Cardiac fibroblast (primary cell): ENCODE results near the gene GPN1.

Source experiments
- DNase-seq, 2 donors: peaks; one replicate each; pipeline versions ENCODE4 v3.0.0 to v3.0.0-alpha.2; 2010; ENCODE audit warnings: low read depth in 2 of 2
- H3K4me3 ChIP-seq, 2 donors: replicated peaks in 1 of 2; 1 replicate in 1 of 2; 2 replicates in 1 of 2; pipeline ENCODE4 v1.5.1; 2011; ENCODE audit warnings: low read depth in 2 of 2, low read length in 2 of 2, mild to moderate bottlenecking in 2 of 2, moderate library complexity in 1 of 2
- TF ChIP-seq, protein P1 (sequence below): IDR thresholded peaks from one replicate; pipeline ENCODE4 v1.5.1; 2011; ENCODE audit warnings: low read depth, mild to moderate bottlenecking, low read length, inconsistent platforms

The GPN1 gene

DNA sequence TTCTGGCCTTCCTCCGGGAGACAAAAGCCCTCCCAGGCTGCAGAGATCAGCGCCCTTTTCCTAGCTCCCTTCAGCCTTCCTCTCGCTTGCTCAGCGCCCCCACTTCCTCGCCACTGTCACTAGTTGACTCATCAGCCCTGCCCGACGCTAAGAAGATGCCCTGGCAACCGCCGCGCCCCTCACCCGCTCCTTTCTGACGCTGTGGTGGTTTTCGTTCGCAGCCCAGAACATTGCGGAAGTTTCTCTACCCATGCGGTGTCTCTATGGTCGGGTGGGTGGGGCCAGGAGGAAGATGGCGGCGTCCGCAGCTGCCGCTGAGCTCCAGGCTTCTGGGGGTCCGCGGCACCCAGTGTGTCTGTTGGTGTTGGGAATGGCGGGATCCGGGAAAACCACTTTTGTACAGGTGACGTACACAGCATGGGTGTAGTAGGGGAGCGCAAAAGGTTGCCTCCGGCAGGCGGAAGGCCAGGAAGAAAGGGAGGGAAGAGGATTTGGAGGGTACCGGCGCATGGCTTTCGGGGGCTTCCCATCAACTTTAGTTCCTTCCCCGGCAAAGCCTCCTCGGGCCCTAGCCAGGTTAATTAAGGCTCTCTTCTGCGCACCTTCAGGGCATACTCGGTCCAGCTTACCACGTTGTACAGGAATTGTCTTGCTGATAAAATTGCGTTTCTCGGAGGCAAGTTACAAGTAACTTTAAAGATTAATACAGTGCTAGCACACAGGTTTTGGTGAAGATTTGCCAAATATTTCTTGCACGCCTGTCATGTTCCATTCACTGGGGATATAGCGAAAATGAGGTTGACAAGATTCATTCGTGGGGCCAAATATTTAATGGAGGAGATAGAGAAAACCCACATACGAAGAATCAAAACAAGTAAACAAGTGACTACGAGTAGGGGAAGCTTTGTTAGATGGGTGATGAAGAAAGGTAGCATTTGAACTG, at the start of gene GPN1, which contains the start of gene CCDC121:
Gene GPN1 (plus strand): TSS at position 284 of the 943 bp plus-strand sequence. CDS start 9 bp downstream, at position 293.
Gene CCDC121 (minus strand): TSS at position 246 of the 943 bp plus-strand sequence. CDS start 1,213 bp downstream, outside the sequence.
- peak within 1 kb of the TSS; percentile 77 to 88 for H3K4me3 ChIP-seq
- TF ChIP-seq, protein P1, sequence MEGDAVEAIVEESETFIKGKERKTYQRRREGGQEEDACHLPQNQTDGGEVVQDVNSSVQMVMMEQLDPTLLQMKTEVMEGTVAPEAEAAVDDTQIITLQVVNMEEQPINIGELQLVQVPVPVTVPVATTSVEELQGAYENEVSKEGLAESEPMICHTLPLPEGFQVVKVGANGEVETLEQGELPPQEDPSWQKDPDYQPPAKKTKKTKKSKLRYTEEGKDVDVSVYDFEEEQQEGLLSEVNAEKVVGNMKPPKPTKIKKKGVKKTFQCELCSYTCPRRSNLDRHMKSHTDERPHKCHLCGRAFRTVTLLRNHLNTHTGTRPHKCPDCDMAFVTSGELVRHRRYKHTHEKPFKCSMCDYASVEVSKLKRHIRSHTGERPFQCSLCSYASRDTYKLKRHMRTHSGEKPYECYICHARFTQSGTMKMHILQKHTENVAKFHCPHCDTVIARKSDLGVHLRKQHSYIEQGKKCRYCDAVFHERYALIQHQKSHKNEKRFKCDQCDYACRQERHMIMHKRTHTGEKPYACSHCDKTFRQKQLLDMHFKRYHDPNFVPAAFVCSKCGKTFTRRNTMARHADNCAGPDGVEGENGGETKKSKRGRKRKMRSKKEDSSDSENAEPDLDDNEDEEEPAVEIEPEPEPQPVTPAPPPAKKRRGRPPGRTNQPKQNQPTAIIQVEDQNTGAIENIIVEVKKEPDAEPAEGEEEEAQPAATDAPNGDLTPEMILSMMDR = no peak
- DNase-seq = peak; percentile 90 to 95

DNA sequence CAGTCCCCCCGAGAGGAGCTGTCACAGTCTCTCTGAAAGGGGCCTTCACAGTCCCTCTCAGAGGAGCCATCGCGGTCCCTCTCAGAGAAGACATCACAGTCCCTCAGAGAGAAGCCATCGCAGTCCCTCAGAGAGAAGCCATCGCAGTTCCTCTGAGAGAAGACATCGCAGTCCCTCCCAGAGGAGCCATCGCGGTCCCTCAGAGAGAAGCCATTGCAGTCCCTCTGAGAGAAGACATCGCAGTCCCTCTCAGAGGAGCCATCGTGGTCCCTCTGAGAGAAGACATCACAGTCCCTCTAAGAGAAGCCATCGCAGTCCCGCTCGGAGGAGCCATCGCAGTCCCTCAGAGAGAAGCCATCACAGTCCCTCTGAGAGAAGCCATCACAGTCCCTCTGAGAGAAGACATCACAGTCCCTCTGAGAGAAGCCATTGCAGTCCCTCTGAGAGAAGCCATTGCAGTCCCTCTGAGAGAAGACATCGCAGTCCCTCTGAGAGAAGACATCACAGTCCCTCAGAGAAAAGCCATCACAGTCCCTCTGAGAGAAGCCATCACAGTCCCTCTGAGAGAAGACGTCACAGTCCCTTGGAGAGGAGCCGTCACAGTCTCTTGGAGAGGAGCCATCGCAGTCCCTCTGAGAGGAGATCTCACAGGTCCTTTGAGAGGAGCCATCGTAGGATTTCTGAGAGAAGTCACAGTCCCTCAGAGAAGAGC, 47.3 kb upstream of the GPN1 start:
- H3K4me3 ChIP-seq = no peak overlapping the region
- TF ChIP-seq, protein P1 = no peak

DNA sequence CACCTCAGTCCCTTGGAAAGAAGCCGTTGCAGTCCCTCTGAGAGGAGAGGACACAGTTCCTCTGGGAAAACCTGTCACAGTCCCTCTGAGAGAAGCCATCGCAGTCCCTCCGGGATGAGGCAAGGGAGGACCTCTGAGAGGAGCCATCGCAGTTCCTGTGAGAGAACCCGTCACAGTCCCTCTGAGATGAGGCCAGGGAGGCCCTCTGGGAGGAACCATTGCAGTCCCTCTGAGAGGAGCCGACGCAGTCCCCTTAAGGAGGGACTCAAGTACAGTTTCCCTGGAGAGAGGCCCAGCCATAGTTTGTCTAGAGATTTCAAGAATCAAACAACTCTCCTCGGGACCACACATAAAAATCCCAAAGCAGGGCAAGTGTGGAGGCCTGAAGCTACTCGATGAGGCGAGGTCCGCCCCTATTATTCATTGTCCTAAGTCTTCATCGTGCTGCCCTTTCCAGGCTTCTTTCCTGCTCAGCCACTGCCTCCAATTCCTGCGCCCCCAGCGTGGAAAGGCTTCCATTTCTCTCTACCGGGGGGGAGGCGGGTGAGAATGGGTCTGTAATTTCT, 46.6 kb upstream of the GPN1 start:
- TF ChIP-seq, protein P1 = no peak
- peak overlapping the region; percentile 65 to 75 for H3K4me3 ChIP-seq
- no peak for DNase-seq

More for the DNA sequence above, 47.3 kb upstream of the GPN1 start:
- DNase-seq = no peak

DNA sequence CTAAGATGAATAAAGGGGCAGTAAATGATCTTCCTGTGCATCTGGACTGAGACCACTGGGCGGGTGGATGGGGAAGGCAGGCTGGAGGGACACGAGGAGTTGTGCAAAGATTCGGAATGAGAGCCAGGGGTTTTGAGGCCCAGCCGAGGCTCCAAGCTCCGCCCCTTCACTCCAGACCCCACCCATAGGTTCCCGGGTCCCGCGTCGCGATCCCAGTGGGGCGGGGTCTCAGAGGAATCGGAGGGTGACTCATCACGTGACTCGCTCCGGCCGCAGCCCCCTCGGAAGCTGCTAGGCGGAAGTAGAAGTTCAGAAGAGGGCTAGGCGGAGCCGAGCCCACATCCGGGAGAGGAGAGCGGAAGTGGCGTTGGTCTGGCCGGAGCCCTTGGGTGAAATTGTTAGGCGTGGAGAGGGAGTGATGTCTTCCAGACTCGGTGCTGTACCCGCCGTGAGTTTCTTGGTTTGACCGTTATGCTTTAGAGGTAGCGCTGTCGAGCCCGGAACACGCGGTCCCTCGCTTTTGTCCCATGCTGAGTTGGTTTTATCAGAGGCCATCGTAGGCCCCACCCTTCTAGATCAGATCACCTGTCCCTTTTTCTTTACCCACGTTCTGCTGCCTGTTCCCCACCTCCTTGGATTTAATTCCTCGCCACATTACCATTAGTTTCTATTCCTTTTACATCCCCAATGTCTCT, 46.0 kb upstream of the GPN1 start, which contains the start of gene ZNF512:
Gene ZNF512 (plus strand): TSS at position 348 of the 695 bp plus-strand sequence. CDS start 71 bp downstream, at position 419.
- peak; percentile 91 to 96 for DNase-seq
- TF ChIP-seq, protein P1 = no peak
- H3K4me3 ChIP-seq = peak within 1 kb of the TSS; percentile 65 to 75

DNA sequence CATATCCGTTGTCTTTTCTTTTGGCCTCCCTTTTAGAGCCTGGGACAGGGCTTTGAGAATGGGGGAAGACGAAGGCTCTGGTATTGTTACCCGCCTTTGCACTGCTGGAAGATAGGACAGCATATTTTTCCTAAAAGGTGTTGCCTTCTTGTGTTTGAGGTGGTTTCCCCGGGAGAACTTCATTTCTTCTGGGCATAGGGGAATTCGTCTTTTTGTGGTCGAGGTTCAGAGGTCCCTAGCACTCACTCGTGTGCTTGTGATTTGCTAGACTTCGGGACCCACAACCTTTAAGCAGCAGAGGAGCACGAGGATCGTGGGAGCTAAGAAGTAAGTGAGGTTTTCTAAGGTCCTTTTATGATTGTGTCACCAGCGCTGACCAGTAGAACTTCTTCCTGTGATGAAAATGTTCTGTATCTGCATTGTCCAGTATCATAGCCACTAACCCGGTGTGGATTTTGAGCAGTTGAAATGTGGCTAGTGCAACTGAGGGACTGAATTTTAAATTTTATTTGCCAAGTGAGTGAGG, 45.4 kb upstream of the GPN1 start:
- TF ChIP-seq, protein P1 = no peak
- DNase-seq = peak; percentile 16 to 36
- H3K4me3 ChIP-seq = peak overlapping the region; percentile 65 to 75

DNA sequence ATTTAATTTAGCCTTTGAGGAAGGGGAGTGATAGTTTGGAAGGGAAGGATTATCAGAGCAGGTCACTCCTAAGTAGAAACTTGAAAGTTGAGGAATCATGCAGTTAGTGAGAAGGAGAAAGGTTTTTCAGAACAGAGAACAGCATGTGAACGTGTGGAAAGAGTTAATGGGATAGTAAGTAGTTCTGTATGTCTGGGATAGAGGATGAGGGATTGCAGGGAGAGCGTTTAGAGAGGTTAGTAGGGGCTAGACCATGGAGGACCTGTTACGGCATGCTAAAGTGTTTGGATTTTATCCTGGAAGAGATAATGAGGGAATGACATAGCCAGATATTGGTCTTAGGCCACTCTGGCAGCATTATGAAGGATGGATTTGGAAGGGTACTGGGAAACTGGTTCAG, 44.3 kb upstream of the GPN1 start:
- no peak for DNase-seq
- no peak overlapping the region for H3K4me3 ChIP-seq
- TF ChIP-seq, protein P1 = no peak
